OCI-LY3 (cell line): ENCODE measurements around the gene SMIM29.

Source experiments
- H2AFZ ChIP-seq: fragments of 200-600, 300-600 bp; shearing (Covaris generic); 2 replicates; pipeline ENCODE4 v1.6.0; 2014; ENCODE audit warnings: antibody characterized with exemption, low read depth, low read length
- H3K27ac ChIP-seq: fragments of 200-600, 300-600 bp; sonication (generic); 2 replicates; pipeline ENCODE4 v1.5.1; 2014; ENCODE audit warnings: mild to moderate bottlenecking, low read length, moderate library complexity, mixed read lengths
- H3K27me3 ChIP-seq: fragments of 200-600, 300-600 bp; sonication (generic); 2 replicates; pipeline ENCODE4 v1.6.1; 2014; ENCODE audit warnings: low read depth, low read length, mixed read lengths
- H3K36me3 ChIP-seq: fragments of 200-600, 300-600 bp; sonication (generic); replicated peaks from 2 replicates; pipeline ENCODE3; 2014; ENCODE audit warnings: low read depth, low read length, mixed read lengths
- H3K4me1 ChIP-seq: fragments of 300-600, 200-600 bp; sonication (generic); 2 replicates; pipeline ENCODE4 v1.6.1; 2014; ENCODE audit warnings: low read length, mixed read lengths
- H3K4me2 ChIP-seq: fragments of 200-600, 300-600 bp; sonication (generic); 2 replicates; pipeline ENCODE4 v1.6.1; 2014; ENCODE audit warnings: low read length, mixed read lengths
- H3K4me3 ChIP-seq: fragments of 300-600, 200-600 bp; sonication (generic); 2 replicates; pipeline ENCODE4 v1.5.1; 2014; ENCODE audit warnings: antibody characterized with exemption, mild to moderate bottlenecking, low read length, moderate library complexity
- H3K79me2 ChIP-seq: fragments of 300-600, 200-600 bp; shearing (Covaris generic); 2 replicates; pipeline ENCODE4 v1.6.1; 2014; ENCODE audit warnings: mild to moderate bottlenecking, low read length, mixed read lengths
- H3K9ac ChIP-seq: fragments of 300-600, 200-600 bp; shearing (Covaris generic); 2 replicates; pipeline ENCODE4 v1.6.0; 2014; ENCODE audit warnings: mild to moderate bottlenecking, low read length, moderate library complexity
- H3K9me3 ChIP-seq: fragments of 200-600, 300-600 bp; shearing (Covaris generic); 2 replicates; pipeline ENCODE4 v1.6.1; 2014; ENCODE audit warnings: low read length, mixed read lengths; ENCODE audit not compliant: insufficient read depth
- H4K20me1 ChIP-seq: fragments of 200-600, 300-600 bp; sonication (generic); 2 replicates; pipeline ENCODE4 v1.6.1; 2016; ENCODE audit warnings: low read length, mixed read lengths; ENCODE audit not compliant: insufficient read depth
- EZH2phosphoT487 ChIP-seq: fragments of 200-600 bp; shearing (Covaris generic); IDR thresholded peaks from 2 replicates; pipeline ENCODE4 v1.6.1; 2018; ENCODE audit warnings: antibody characterized with exemption, mixed run types, low read depth
- TF ChIP-seq, protein P1 (sequence below): fragments of 200-600, 300-600 bp; sonication (generic); IDR thresholded peaks from 2 replicates; pipeline ENCODE4 v1.5.1; 2014; ENCODE audit warnings: antibody characterized with exemption, low read length, low read depth

Gene SMIM29

DNA sequence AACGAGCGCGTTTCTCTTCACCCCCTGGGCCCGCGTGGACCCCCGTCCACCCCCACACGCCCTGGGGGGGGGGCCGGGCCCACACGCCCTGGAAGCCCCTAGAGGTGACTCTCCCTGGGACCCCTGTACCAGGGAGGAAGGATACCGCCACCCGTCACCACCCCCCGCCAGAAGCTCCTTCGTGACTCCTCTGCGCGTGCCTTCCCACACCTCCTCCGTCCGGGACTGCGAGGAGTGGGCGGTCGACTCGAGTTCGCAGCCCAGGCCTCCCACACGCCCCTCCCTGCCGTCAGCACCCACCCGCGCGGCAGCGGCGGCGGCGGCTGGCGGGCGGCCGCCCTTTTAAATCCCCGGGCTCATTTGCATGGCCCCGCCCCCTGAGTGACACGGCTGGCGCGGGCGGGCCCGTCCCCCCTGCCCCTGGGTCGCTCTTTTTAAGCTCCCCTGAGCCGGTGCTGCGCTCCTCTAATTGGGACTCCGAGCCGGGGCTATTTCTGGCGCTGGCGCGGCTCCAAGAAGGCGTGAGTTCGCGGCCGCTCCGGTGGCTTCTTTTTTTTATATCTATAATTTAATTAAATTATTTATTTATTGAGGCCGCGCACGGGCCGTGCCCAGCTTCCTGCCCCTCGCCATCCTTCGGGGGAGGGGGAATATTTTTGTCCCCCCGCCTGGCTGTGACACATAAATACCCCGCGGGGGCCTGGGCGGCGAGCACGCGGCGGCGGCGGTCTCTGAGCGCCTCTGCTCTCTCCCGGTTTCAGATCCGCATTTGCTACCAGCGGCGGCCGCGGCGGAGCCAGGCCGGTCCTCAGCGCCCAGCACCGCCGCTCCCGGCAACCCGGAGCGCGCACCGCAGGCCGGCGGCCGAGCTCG lies 12.1 kb downstream of the SMIM29 start, which contains the start of gene HMGA1:
Gene HMGA1 (plus strand): TSS at position 431 of the 873 bp plus-strand sequence. CDS start 3,908 bp downstream, outside the sequence.
- Histone ChIP-seq H3K27ac (peak within 1 kb of the TSS; percentile 81), H2AFZ (no peak within 1 kb of the TSS), H3K4me1 (peaks cover 13% of the 10 kb centered on the region), H4K20me1 (peaks cover 34% of the 10 kb centered on the region), H3K36me3 (peaks cover 29% of the 10 kb centered on the region), H3K4me2 (peak within 1 kb of the TSS; percentile 98), H3K9ac (peak within 1 kb of the TSS; percentile 100), H3K4me3 (peak within 1 kb of the TSS; percentile 98), H3K9me3 (no peaks in the 10 kb centered on the region), H3K79me2 (peaks cover 56% of the 10 kb centered on the region), H3K27me3 (no peaks in the 10 kb centered on the region)
- TF ChIP-seq EZH2phosphoT487, result no peak
- TF ChIP-seq, protein P1, sequence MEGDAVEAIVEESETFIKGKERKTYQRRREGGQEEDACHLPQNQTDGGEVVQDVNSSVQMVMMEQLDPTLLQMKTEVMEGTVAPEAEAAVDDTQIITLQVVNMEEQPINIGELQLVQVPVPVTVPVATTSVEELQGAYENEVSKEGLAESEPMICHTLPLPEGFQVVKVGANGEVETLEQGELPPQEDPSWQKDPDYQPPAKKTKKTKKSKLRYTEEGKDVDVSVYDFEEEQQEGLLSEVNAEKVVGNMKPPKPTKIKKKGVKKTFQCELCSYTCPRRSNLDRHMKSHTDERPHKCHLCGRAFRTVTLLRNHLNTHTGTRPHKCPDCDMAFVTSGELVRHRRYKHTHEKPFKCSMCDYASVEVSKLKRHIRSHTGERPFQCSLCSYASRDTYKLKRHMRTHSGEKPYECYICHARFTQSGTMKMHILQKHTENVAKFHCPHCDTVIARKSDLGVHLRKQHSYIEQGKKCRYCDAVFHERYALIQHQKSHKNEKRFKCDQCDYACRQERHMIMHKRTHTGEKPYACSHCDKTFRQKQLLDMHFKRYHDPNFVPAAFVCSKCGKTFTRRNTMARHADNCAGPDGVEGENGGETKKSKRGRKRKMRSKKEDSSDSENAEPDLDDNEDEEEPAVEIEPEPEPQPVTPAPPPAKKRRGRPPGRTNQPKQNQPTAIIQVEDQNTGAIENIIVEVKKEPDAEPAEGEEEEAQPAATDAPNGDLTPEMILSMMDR, result no peak

DNA sequence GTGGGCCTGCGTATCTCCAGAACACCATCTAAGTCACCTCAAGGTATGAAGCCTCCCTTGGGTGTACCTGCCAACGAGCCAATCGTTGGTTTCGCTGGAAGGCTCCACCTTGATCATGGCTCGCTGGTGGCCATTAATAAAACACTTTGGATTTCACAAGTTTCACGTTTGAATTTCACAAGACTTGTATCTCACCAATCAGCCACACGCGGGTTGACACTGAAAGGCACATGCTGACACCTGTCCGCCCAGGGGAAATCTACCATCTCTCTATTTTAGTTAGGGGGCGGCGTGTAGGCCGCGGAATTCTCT lies 12.7 kb downstream of the SMIM29 start:
- Histone ChIP-seq H3K27me3 (no peaks in the 10 kb centered on the region), H3K9ac (peak overlapping the region; percentile 99), H3K4me1 (peaks cover 13% of the 10 kb centered on the region), H3K9me3 (no peaks in the 10 kb centered on the region), H3K79me2 (peaks cover 51% of the 10 kb centered on the region), H3K4me3 (peak overlapping the region; percentile 98), H3K27ac (peak overlapping the region; percentile 80), H3K36me3 (peaks cover 23% of the 10 kb centered on the region), H2AFZ (no peak overlapping the region), H4K20me1 (peaks cover 30% of the 10 kb centered on the region), H3K4me2 (peak overlapping the region; percentile 98)
- TF ChIP-seq, protein P1, result no peak
- TF ChIP-seq EZH2phosphoT487, result no peak

DNA sequence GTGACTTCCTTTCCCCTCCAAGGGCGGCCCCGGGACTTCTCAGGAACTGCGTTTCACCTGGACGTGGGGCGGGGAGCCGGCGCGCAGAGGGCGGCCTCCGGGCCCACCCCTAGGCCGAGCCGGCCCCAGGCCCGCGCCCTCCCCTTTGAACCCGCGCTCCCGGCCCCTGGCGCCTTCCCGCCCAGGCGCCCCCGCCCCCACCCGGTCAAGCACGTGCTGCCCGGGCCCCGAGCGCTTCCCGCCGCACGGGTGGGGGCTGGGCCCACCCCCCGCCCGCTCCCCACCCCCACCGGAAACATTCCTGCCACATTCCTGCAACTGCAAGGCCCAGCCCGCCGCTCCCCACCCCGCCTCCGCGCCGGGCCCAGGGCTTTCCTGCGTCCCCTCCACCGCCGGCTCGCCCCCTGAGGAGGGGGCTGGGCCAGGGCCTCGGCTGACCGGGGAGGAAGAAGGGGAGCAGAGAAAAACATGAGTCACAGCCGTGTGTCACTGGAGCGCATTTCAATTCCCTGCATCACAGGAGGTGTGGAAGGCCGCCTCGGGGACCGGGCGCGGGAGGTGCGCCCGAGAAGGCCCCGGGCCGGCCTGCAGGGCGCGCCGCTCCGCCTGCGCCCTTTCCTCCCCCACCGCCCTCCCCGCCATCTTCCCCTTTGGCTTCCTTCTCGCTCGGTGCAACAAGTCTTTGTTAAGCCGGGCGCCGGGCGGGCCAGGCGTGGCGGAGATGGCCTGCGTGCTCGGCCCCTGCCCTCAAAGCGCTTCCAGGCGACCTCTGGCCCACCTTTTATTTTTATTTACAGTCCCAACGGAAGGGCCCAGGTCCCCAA lies 13.3 kb downstream of the SMIM29 start:
- no peak overlapping the region for H2AFZ ChIP-seq
- peak overlapping the region; percentile 99 for H3K9ac ChIP-seq
- H3K4me2 ChIP-seq, result peak overlapping the region; percentile 98
- peaks cover 45% of the 10 kb centered on the region for H3K79me2 ChIP-seq
- H3K4me3 ChIP-seq, result peak overlapping the region; percentile 98
- H3K36me3 ChIP-seq, result peaks cover 20% of the 10 kb centered on the region
- no peaks in the 10 kb centered on the region for H3K9me3 ChIP-seq
- peaks cover 13% of the 10 kb centered on the region for H3K4me1 ChIP-seq
- TF ChIP-seq EZH2phosphoT487, result no peak
- TF ChIP-seq, protein P1, result no peak
- H3K27me3 ChIP-seq, result no peaks in the 10 kb centered on the region
- H3K27ac ChIP-seq, result peak overlapping the region; percentile 80
- H4K20me1 ChIP-seq, result peaks cover 24% of the 10 kb centered on the region
